RWPE2 (cell line): ENCODE measurements around the gene STK10.
A peak's percentile ranks its signal among the peaks of the same experiment; 100 is the strongest.
"Not testable (repeated sequence)": the region's sequence is repeated elsewhere in the genome, so short reads cannot be mapped to it uniquely, and the experiment has no call there.

Experiments used
- ATAC-seq: fragments of 200-7000 bp; cut with Tn5 transposase; 3 replicates; pipeline ENCODE4 v1.9.1; 2021; ENCODE audit warnings: low read depth
- DNase-seq: peaks from one replicate; pipeline ENCODE4 v3.0.0-alpha.2; 2020; ENCODE audit warnings: low spot score
- H3K27ac ChIP-seq: fragments of 450-650 bp; 2 replicates; pipeline ENCODE4 v1.5.1; 2017; ENCODE audit warnings: mild to moderate bottlenecking; ENCODE audit not compliant: poor library complexity, severe bottlenecking
- H3K27me3 ChIP-seq: fragments of 250-450 bp; sonication (Bioruptor Pico); 2 replicates; pipeline ENCODE4 v1.5.1; 2021; ENCODE audit warnings: mild to moderate bottlenecking, moderate library complexity; ENCODE audit not compliant: insufficient read depth, poor library complexity, severe bottlenecking
- H3K36me3 ChIP-seq: fragments of 250-450 bp; sonication (Bioruptor Pico); 2 replicates; pipeline ENCODE4 v1.5.1; 2020; ENCODE audit warnings: low read depth, mild to moderate bottlenecking, moderate library complexity
- H3K4me1 ChIP-seq: fragments of 250-450 bp; sonication (Bioruptor Pico); 2 replicates; pipeline ENCODE4 v1.5.1; 2021; ENCODE audit warnings: mild to moderate bottlenecking, moderate library complexity; ENCODE audit not compliant: insufficient read depth, poor library complexity, severe bottlenecking
- H3K4me3 ChIP-seq: fragments of 250-450 bp; sonication (Bioruptor Pico); 2 replicates; pipeline ENCODE4 v1.5.1; 2021; ENCODE audit warnings: mild to moderate bottlenecking, moderate library complexity; ENCODE audit not compliant: severe bottlenecking
- H3K9me3 ChIP-seq: fragments of 250-450 bp; sonication (Bioruptor Pico); 2 replicates; pipeline ENCODE4 v1.5.1; 2021; ENCODE audit warnings: mild to moderate bottlenecking, moderate library complexity; ENCODE audit not compliant: severe bottlenecking
- CTCF ChIP-seq: fragments of 450-650 bp; IDR thresholded peaks from one replicate; pipeline ENCODE4 v1.5.1; 2017; ENCODE audit warnings: mild to moderate bottlenecking, moderate library complexity; ENCODE audit not compliant: poor library complexity, severe bottlenecking

STK10 gene

DNA sequence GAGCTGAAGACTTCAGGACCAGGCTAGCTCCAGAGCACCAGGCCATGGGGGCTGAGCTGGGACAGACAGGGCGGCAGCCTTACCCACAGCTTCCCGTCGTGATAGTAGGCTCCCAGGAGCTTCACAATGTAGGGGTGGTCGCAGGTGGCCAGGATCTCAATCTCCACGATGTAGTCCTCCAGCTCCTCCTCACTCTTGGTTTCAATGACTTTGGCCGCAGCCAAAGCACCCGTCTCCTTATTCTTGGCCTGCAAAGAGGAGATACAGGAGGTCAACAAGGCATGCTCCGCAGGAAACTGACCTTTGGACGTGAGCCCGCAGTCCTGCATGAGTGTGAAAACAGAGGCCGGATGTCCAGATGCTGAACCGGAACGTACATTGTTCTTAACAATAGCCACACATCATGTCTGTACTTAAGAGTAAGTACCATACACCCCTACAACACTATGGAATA is 31.5 kb downstream of the STK10 start:
- H3K36me3 ChIP-seq: peaks cover 43% of the 10 kb centered on the region
- H3K9me3 ChIP-seq: no peaks in the 10 kb centered on the region
- no peak for TF ChIP-seq CTCF
- no peak overlapping the region for H3K4me3 ChIP-seq
- no peaks in the 10 kb centered on the region for H3K27me3 ChIP-seq
- no peak overlapping the region for H3K27ac ChIP-seq
- ATAC-seq: no peak
- peak; percentile 42 for DNase-seq
- H3K4me1 ChIP-seq: no peaks in the 10 kb centered on the region

DNA sequence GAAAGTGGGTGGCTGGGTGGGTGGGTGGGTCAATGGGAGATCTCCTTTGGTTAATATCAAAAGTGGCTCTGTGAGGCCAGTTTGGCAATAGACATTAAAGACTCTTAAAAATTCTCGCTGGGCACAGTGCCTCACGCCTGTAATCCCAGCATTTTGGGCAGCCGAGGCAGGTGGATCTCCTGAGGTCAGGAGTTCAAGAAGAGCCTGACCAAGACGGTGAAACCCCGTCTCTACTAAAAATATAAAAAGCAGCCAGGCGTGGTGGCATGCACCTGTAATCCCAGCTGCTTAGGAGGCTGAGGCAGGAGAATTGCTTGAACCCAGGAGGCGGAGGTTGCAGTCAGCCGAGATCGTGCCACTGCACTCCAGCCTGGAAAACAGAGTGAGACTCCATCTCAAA is 32.9 kb downstream of the STK10 start:
- ATAC-seq, H3K4me1 ChIP-seq, H3K27me3 ChIP-seq, H3K27ac ChIP-seq, H3K4me3 ChIP-seq, H3K9me3 ChIP-seq: not testable (repeated sequence)
- peak; percentile 13 for DNase-seq
- peaks cover 43% of the 10 kb centered on the region for H3K36me3 ChIP-seq

GRCh38 chr5:172153695-172154094 is 34.3 kb downstream of the STK10 start:
- TF ChIP-seq CTCF: no peak
- Histone ChIP-seq H3K4me1 (no peaks in the 10 kb centered on the region), H3K27me3 (no peaks in the 10 kb centered on the region), H3K27ac (no peak overlapping the region), H3K36me3 (peaks cover 45% of the 10 kb centered on the region), H3K9me3 (no peaks in the 10 kb centered on the region), H3K4me3 (no peak overlapping the region)
- DNase-seq (no peak), ATAC-seq (no peak)

GRCh38 chr5:172151661-172152210 is 36.3 kb downstream of the STK10 start:
- Histone ChIP-seq H3K27me3 (no peaks in the 10 kb centered on the region), H3K4me3 (no peak overlapping the region), H3K9me3 (no peaks in the 10 kb centered on the region), H3K36me3 (peaks cover 46% of the 10 kb centered on the region), H3K4me1 (no peaks in the 10 kb centered on the region), H3K27ac (no peak overlapping the region)
- DNase-seq (peak; percentile 54), ATAC-seq (no peak)
- no peak for TF ChIP-seq CTCF

GRCh38 chr5:172150514-172151425 is 37.3 kb downstream of the STK10 start:
- Histone ChIP-seq H3K4me1 (no peaks in the 10 kb centered on the region), H3K4me3 (no peak overlapping the region), H3K9me3 (no peaks in the 10 kb centered on the region), H3K27ac (no peak overlapping the region), H3K27me3 (no peaks in the 10 kb centered on the region), H3K36me3 (peaks cover 37% of the 10 kb centered on the region)
- no peak for TF ChIP-seq CTCF
- ATAC-seq: no peak
- peak; percentile 52 for DNase-seq

- not testable (repeated sequence) for H3K9me3 ChIP-seq, H3K27me3 ChIP-seq, H3K4me1 ChIP-seq, ATAC-seq, H3K27ac ChIP-seq, H3K4me3 ChIP-seq
- DNase-seq: peak; percentile 36
- peaks cover 29% of the 10 kb centered on the region for H3K36me3 ChIP-seq
Measured at GRCh38 chr5:172149481-172149880, 38.5 kb downstream of the STK10 start.
